Right lobe of liver (tissue), 6 donors: Measurements from ENCODE around the gene ANKRD34C. TPM values are rescaled to one million over a fixed set of nuclear protein-coding genes. Genes with fewer than 3 reads are reported as not detected.

ENCODE experiments used
- ATAC-seq, 4 donors: fragments of 200-7000 bp; cut with Tn5 transposase; one replicate each; pipeline ENCODE4 v1.9.1; 2020; ENCODE audit warnings: mild to moderate bottlenecking in 4 of 4, moderate library complexity in 4 of 4
- DNase-seq, 3 donors: peaks; one replicate each; pipeline ENCODE4 v3.0.0-alpha.2; 2020
- H3K27ac ChIP-seq, 3 donors: fragments of 200-600 bp; one replicate each; pipeline ENCODE4 v1.8.0; 2022
- H3K27me3 ChIP-seq, 2 donors: fragments of 200-600 bp; one replicate each; pipeline ENCODE4 v1.8.0; 2022
- H3K36me3 ChIP-seq, 4 donors: fragments of 200-600 bp; sonication (generic) in 1 of 4; one replicate each; pipeline versions ENCODE4 v1.5.1 to v1.8.0; 2017 to 2022; ENCODE audit warnings: control low read depth in 1 of 4
- H3K4me1 ChIP-seq, 4 donors: fragments of 200-600 bp; sonication (generic) in 1 of 4; one replicate each; pipeline versions ENCODE4 v1.5.1 to v1.8.0; 2017 to 2022; ENCODE audit warnings: control low read depth in 1 of 4
- H3K4me3 ChIP-seq, 3 donors: fragments of 200-600 bp; one replicate each; pipeline ENCODE4 v1.8.0; 2022
- H3K9me3 ChIP-seq, 4 donors: fragments of 200-600 bp; sonication (generic) in 1 of 4; one replicate each; pipeline versions ENCODE4 v1.5.1 to v1.8.0; 2017 to 2022; ENCODE audit warnings: control low read depth in 1 of 4
- CTCF ChIP-seq, 4 donors: fragments of 200-600 bp in 3 of 4; fragments of 450-650 bp in 1 of 4; IDR thresholded peaks; one replicate each; pipeline versions ENCODE4 v1.5.1 to v1.8.0; 2016 to 2022; ENCODE audit warnings: antibody characterized with exemption in 4 of 4, mild to moderate bottlenecking in 2 of 4
- POLR2A ChIP-seq: fragments of 450-650 bp; IDR thresholded peaks from one replicate; pipeline ENCODE4 v1.6.1; 2017; ENCODE audit warnings: antibody characterized with exemption, mild to moderate bottlenecking
- WGBS: methylation state at CpG from one replicate; pipeline ENCODE4 v1.1.6; 2018; ENCODE audit warnings: low coverage, low lambda C conversion rate; ENCODE audit not compliant: insufficient coverage; ENCODE audit errors: missing lambda C conversion rate; 5-methylcytosine and 5-hydroxymethylcytosine counted together
- intact Hi-C, 2 donors: fragments of 100-400 bp; cut with DNase I; formaldehyde crosslinking; loops; one replicate each; pipeline versions ENCODE4 v1.11.2 to v1.14.1; 2022
- total RNA-seq, 6 experiments: library from RNA; depleted of rRNA in 2 of 6; stranded (reverse); fragments of >200 nt in 2 of 6; fragmentation: NEBNext Ultra II Directional in 3 of 6; extraction: Animal tissue kit (Norgen Biotek cat#: 25700) in 3 of 6; gene quantifications; one replicate each; pipeline versions ENCODE4 v1.1.0 to v1.2.4, GENCODE V29; 2016 to 2023
- donor health status: DM: no; HTN: yes; CAD: no.
- donor health status: DM: no; HTN: no; CAD: no.
- donor health status: DM: no; HTN: no; CAD: no.
- donor health status: DM: no; HTN: yes; CAD: no.
- donor health status: DM: no; HTN: yes; CAD: no.

Gene ANKRD34C
- total RNA-seq, 6 experiments from 2014 or later, result not detected

- no peak for TF ChIP-seq POLR2A
- no peak for TF ChIP-seq CTCF (IDR thresholded peaks at IDR 0.05)
- intact Hi-C loops, result no loop called here
- no peaks in the 10 kb centered on the region for H3K4me1 ChIP-seq
- H3K27ac ChIP-seq, result no peak overlapping the region
- peaks cover 0 to 25% (median 2%) of the 10 kb centered on the region in 4 donors for H3K36me3 ChIP-seq
- no peak for ATAC-seq
- H3K4me3 ChIP-seq, result peak overlapping the region; percentile 49 to 78 (median 64)
- H3K27me3 ChIP-seq, result peaks cover 0 to 6% of the 10 kb centered on the region in 2 donors
- 49% methylated on average over 6 of the region's 8 CpGs for WGBS
- H3K9me3 ChIP-seq, result no peaks in the 10 kb centered on the region
- DNase-seq, result no peak
Measured at GRCh38 chr15:79311901-79312553, 29.5 kb downstream of the ANKRD34C start.

- Histone ChIP-seq H3K4me3 (no peak overlapping the region), H3K4me1 (no peaks in the 10 kb centered on the region), H3K27me3 (no peaks in the 10 kb centered on the region), H3K9me3 (no peaks in the 10 kb centered on the region), H3K27ac (no peak overlapping the region), H3K36me3 (peaks cover 0 to 32% (median 2%) of the 10 kb centered on the region in 4 donors)
- no peak for TF ChIP-seq CTCF (IDR thresholded peaks at IDR 0.05)
- no peak for TF ChIP-seq POLR2A
- ATAC-seq, result no peak
- intact Hi-C loops, result no loop called here
- WGBS, result 100% methylated on average over 1 of the region's 1 CpG
- no peak for DNase-seq
Measured at GRCh38 chr15:79314186-79314585, 31.7 kb downstream of the ANKRD34C start.

GRCh38 chr15:79314811-79315210 lies 32.3 kb downstream of the ANKRD34C start:
- 73% methylated on average over 4 of the region's 6 CpGs for WGBS
- no peaks in the 10 kb centered on the region for H3K4me1 ChIP-seq
- H3K4me3 ChIP-seq, result no peak overlapping the region
- H3K27me3 ChIP-seq, result no peaks in the 10 kb centered on the region
- no peaks in the 10 kb centered on the region for H3K9me3 ChIP-seq
- ATAC-seq (no peak), DNase-seq (no peak)
- TF ChIP-seq POLR2A, result no peak
- TF ChIP-seq CTCF (IDR thresholded peaks at IDR 0.05), result no peak
- no peak overlapping the region for H3K27ac ChIP-seq
- H3K36me3 ChIP-seq, result peaks cover 0 to 32% (median 2%) of the 10 kb centered on the region in 4 donors
- intact Hi-C loops, result no loop called here

GRCh38 chr15:79315623-79316328 lies 33.3 kb downstream of the ANKRD34C start:
- intact Hi-C loops, result no loop called here
- H3K4me3 ChIP-seq, result no peak overlapping the region
- WGBS, result 92% methylated on average over 7 of the region's 10 CpGs
- H3K9me3 ChIP-seq, result no peaks in the 10 kb centered on the region
- no peaks in the 10 kb centered on the region for H3K27me3 ChIP-seq
- peaks cover 0 to 32% (median 2%) of the 10 kb centered on the region in 4 donors for H3K36me3 ChIP-seq
- DNase-seq (no peak), ATAC-seq (no peak)
- TF ChIP-seq CTCF (IDR thresholded peaks at IDR 0.05) (no peak), POLR2A (no peak)
- no peaks in the 10 kb centered on the region for H3K4me1 ChIP-seq
- H3K27ac ChIP-seq, result no peak overlapping the region
